ENCODE data around the gene MRPL23. TPM values are rescaled to one million over a fixed set of nuclear protein-coding genes. Genes with fewer than 3 reads are reported as not detected.

The MRPL23 gene
- 129 and 210 TPM in 2 replicates for total RNA-seq

DNA sequence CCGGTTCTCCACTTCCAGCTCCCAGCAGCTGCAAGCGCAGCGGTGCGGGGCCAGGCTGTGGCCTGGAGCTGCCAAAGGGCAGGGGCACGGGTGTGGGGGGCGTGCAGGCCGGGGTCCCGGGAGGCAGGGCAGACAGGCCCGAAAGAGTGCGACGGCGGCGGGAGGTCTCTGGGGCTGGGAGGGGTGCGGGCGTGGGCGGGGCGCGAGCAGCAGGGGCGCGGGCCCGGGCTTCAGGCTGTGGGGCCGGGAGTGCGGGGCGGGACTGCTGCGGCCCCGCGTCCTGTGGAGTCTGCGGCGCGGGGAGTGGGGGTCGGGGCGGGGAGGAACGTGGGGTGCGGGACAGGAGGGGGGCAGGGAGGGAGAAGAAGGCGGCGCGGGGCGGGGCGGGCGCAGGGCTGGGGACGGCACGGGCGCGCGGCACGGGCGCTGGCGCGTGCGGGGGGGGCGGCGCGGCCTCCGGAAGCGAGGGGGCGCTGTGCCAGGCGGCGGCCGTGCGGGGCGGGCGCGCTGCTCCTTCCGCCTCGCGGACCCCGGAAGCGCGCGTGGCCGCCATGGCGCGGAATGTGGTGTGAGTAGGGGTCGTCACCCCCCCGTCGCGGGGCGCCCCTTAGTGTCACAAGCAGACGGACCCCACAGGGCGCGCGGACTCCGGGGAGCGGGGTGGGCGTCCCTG is at the start of gene MRPL23:
Gene MRPL23 (plus strand): TSS at position 521 of the 673 bp plus-strand sequence. CDS start 31 bp downstream, at position 552.

DNA sequence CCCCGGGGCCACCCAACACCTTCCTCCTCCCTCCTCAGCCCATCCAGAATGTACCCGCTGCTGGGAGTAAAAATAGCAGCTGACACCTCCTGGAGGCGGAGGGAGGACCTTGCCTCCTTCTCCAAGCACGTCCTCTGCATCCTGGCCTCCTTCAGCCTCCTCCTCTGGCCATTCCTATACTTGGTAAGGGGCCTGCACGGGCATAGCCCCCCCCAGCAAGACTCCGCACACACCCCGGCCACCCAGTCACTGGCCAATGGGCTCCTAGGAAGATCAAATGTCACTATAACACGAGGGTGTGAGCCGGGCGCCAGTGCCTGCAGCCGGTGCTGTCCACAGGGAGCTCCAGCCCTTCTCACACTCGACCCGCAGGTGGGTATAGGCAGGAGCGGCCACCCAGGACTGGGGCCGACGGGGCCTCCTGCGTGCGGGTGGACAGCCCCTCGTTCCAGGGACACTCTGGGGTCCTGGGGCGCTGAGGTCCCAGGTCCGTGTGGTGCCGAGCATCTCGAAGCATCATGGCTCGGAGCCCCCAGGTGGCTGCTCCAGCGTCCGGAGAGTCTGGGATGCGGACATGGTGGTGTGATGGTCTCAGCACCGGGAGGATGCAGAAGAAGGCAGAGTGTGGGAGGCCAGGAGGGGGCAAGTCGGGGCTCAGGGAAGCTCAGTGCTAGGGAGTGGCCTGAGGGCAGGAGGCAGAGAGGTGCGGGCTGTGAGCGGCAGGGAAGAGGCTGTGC is 27.6 kb upstream of the MRPL23 start, which contains the start of gene TNNT3:
Gene TNNT3 (plus strand): TSS at position 313 of the 737 bp plus-strand sequence. CDS start 3,172 bp downstream, outside the sequence.

DNA sequence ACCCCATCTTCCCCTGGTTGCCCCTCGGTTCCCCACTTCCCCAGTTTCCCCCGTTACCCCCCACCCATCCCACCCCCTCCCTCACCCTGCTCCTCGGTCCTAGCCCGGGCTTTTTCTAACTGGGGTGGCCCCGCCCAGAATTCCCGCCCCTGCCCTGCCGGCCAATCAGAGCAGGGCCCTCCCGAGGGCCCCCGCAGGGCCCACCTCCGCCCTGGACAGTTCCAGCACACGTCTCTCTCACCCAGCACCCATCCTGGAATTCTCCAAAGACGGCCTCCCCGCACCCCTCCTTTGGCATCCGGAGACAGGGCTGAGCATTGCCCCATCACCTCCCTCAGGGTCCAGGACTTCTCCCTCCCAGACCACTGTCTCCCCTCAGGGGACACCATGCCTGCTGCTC is 50.6 kb downstream of the MRPL23 start, which contains the start of gene H19:
Gene H19 (minus strand): TSS at position 88 of the 400 bp plus-strand sequence.

Other genes with a start within 250 kb of the MRPL23 start
- gene IFITM10, start 196.7 kb upstream of the MRPL23 start, total RNA-seq: 0.28 and 0.65 TPM in 2 replicates
- 131 and 251 TPM in 2 replicates for gene CTSD, start 183.4 kb upstream of the MRPL23 start, total RNA-seq
- gene SYT8, start 112.3 kb upstream of the MRPL23 start, total RNA-seq: not detected in 2 replicates
- gene TNNI2, start 108.4 kb upstream of the MRPL23 start, total RNA-seq: not detected in 2 replicates
- gene LSP1, start 94.2 kb upstream of the MRPL23 start, total RNA-seq: 0.43 and 2.6 TPM in 2 replicates
- gene PRR33, start 55.4 kb upstream of the MRPL23 start, total RNA-seq: not detected in 2 replicates
- 0.37 TPM in 1 of 2 replicates, not detected in the other for gene TNNT3, start 27.6 kb upstream of the MRPL23 start, total RNA-seq
- 1.7 and 64.3 TPM in 2 replicates for gene H19, start 50.5 kb downstream of the MRPL23 start, total RNA-seq
- gene IGF2, start 192.1 kb downstream of the MRPL23 start, total RNA-seq: 1.8 and 7.3 TPM in 2 replicates
- not detected in 2 replicates for gene INS, start 213.9 kb downstream of the MRPL23 start, total RNA-seq
- not detected in 2 replicates for gene TH, start 224.5 kb downstream of the MRPL23 start, total RNA-seq

Measured in smooth muscle cell of bladder (primary cell).